IMR-90 (cell line): ENCODE data around the gene NATD1. TPM values are rescaled to one million over a fixed set of nuclear protein-coding genes. Genes with fewer than 3 reads are reported as not detected.

ENCODE experiments used
- ATAC-seq: fragments of 200-7000 bp; cut with Tn5 transposase; 2 replicates; pipeline ENCODE4 v1.9.1; 2020; ENCODE audit warnings: low read depth, mild to moderate bottlenecking, moderate library complexity
- BruUV-seq: library from RNA; stranded (reverse); fragments of 400-500 nt; replicated peaks from 2 replicates; lab custom pipeline; 2021; lab: Mats Ljungman, UMichigan
- CTCF ChIA-PET: fragments of 300-600 bp; formaldehyde crosslinking; extraction: SDS; loops from one replicate; lab custom pipeline; 2021; ENCODE audit warnings: antibody characterized with exemption; lab: Yijun Ruan, JAX
- POLR2A ChIA-PET: fragments of 300-600 bp; sonication (Branson Sonifier 250); formaldehyde crosslinking; loops from one replicate; lab custom pipeline; 2022; ENCODE audit warnings: antibody characterized with exemption; ENCODE audit not compliant: unreplicated experiment; lab: Charles Lee
- DNase-seq: peaks from one replicate; pipeline ENCODE4 v3.0.0; 2013
- H2AFZ ChIP-seq: replicated peaks from 2 replicates; pipeline ENCODE3; 2013; ENCODE audit warnings: low read length, mild to moderate bottlenecking; ENCODE audit not compliant: poor library complexity
- H2AK5ac ChIP-seq: 2 replicates; pipeline ENCODE4 v1.6.1; 2013; ENCODE audit warnings: low read depth, low read length, inconsistent platforms
- H2AK9ac ChIP-seq: replicated peaks from 2 replicates; pipeline ENCODE3; 2013; ENCODE audit warnings: mild to moderate bottlenecking, low read depth, low read length, moderate library complexity; ENCODE audit not compliant: poor library complexity
- H2BK120ac ChIP-seq: 2 replicates; pipeline ENCODE4 v1.6.1; 2013; ENCODE audit warnings: low read depth, low read length, inconsistent platforms
- H2BK15ac ChIP-seq: 3 replicates; pipeline ENCODE4 v1.6.1; 2013; ENCODE audit warnings: low read depth, low read length, inconsistent platforms
- H2BK20ac ChIP-seq: 2 replicates; pipeline ENCODE4 v1.6.1; 2013; ENCODE audit warnings: low read depth, mild to moderate bottlenecking, inconsistent platforms, low read length, moderate library complexity
- H2BK5ac ChIP-seq: 2 replicates; pipeline ENCODE4 v1.6.1; 2013; ENCODE audit warnings: mild to moderate bottlenecking, low read depth, low read length, inconsistent platforms; ENCODE audit not compliant: poor library complexity, severe bottlenecking
- H3K14ac ChIP-seq: replicated peaks from 2 replicates; pipeline ENCODE4 v1.6.1; 2013; ENCODE audit warnings: low read depth, low read length, inconsistent platforms
- H3K18ac ChIP-seq: 2 replicates; pipeline ENCODE4 v1.6.1; 2013; ENCODE audit warnings: low read depth, low read length, control low read depth
- H3K23ac ChIP-seq: 2 replicates; pipeline ENCODE4 v1.6.1; 2013; ENCODE audit warnings: low read depth, low read length, inconsistent platforms
- H3K27ac ChIP-seq: 2 replicates; pipeline ENCODE4 v1.5.1; 2013; ENCODE audit warnings: mild to moderate bottlenecking, control low read depth, low read length; ENCODE audit not compliant: insufficient read depth
- H3K27me3 ChIP-seq: 2 replicates; pipeline ENCODE4 v1.6.1; 2013; ENCODE audit warnings: low read length; ENCODE audit not compliant: control insufficient read depth, insufficient read depth
- H3K36me3 ChIP-seq: 2 replicates; pipeline ENCODE4 v1.6.1; 2013; ENCODE audit warnings: low read length, mixed read lengths; ENCODE audit not compliant: control insufficient read depth, insufficient read depth
- H3K4ac ChIP-seq: 2 replicates; pipeline ENCODE4 v1.6.1; 2013; ENCODE audit warnings: low read depth, low read length, inconsistent platforms
- H3K4me1 ChIP-seq: 2 replicates; pipeline ENCODE4 v1.6.1; 2013; ENCODE audit warnings: low read length, mixed read lengths; ENCODE audit not compliant: control insufficient read depth, insufficient read depth
- H3K4me2 ChIP-seq: 2 replicates; pipeline ENCODE4 v1.6.1; 2013; ENCODE audit warnings: low read depth, mild to moderate bottlenecking, control low read depth, low read length, moderate library complexity
- H3K4me3 ChIP-seq: 2 replicates; pipeline ENCODE4 v1.5.1; 2013; ENCODE audit warnings: low read depth, mild to moderate bottlenecking, control low read depth, low read length, moderate library complexity; ENCODE audit not compliant: insufficient read depth
- H3K56ac ChIP-seq: 2 replicates; pipeline ENCODE4 v1.6.1; 2013; ENCODE audit warnings: low read length, inconsistent platforms; ENCODE audit not compliant: insufficient read depth; ENCODE audit errors: extremely low read depth
- H3K79me1 ChIP-seq, 2 experiments: 2 replicates each; pipeline ENCODE4 v1.6.1; 2013; ENCODE audit warnings: low read length in 2 of 2, inconsistent platforms in 1 of 2, low read depth in 1 of 2
- H3K9ac ChIP-seq: 2 replicates; pipeline ENCODE4 v1.6.1; 2013; ENCODE audit warnings: low read depth, low read length, control low read depth
- H3K9me1 ChIP-seq: 2 replicates; pipeline ENCODE4 v1.6.1; 2013; ENCODE audit warnings: low read length, inconsistent platforms; ENCODE audit not compliant: insufficient read depth
- H3K9me3 ChIP-seq: 2 replicates; pipeline ENCODE4 v1.6.1; 2013; ENCODE audit warnings: low read length; ENCODE audit not compliant: control insufficient read depth, insufficient read depth
- H4K20me1 ChIP-seq: 2 replicates; pipeline ENCODE4 v1.6.1; 2013; ENCODE audit warnings: low read length, inconsistent platforms; ENCODE audit not compliant: insufficient read depth
- H4K5ac ChIP-seq: 2 replicates; pipeline ENCODE4 v1.6.1; 2013; ENCODE audit warnings: mild to moderate bottlenecking, low read depth, low read length, control low read depth
- H4K8ac ChIP-seq, 2 experiments: 2 replicates each; pipeline ENCODE4 v1.6.1; 2013; ENCODE audit warnings: low read depth in 2 of 2, low read length in 2 of 2, control low read depth in 1 of 2, inconsistent platforms in 1 of 2
- H4K91ac ChIP-seq: 2 replicates; pipeline ENCODE4 v1.6.1; 2013; ENCODE audit warnings: low read depth, low read length, inconsistent platforms; ENCODE audit not compliant: insufficient read depth
- BHLHE40 ChIP-seq: fragments of 150-350 bp; IDR thresholded peaks from 2 replicates; pipeline ENCODE4 v1.6.1; 2016; ENCODE audit warnings: mild to moderate bottlenecking, low read depth, low read length
- CEBPB ChIP-seq: IDR thresholded peaks from 2 replicates; pipeline ENCODE4 v1.6.1; 2012; ENCODE audit warnings: low read depth, low read length, improper control_type of control experiment
- CHD1 ChIP-seq: IDR thresholded peaks from 2 replicates; pipeline ENCODE4 v1.6.1; 2012; ENCODE audit warnings: low read depth, low read length, improper control_type of control experiment
- CTCF ChIP-seq: conservative IDR thresholded peaks from 2 replicates; pipeline ENCODE4 v1.5.1; 2012; ENCODE audit warnings: mild to moderate bottlenecking, low read depth, low read length, improper control_type of control experiment
- ELK1 ChIP-seq: fragments of 150-350 bp; IDR thresholded peaks from 2 replicates; pipeline ENCODE4 v1.6.1; 2016; ENCODE audit warnings: low read depth, mild to moderate bottlenecking, low read length, moderate library complexity, borderline replicate concordance
- FOS ChIP-seq: fragments of 150-350 bp; IDR thresholded peaks from 2 replicates; pipeline ENCODE4 v1.6.1; 2016; ENCODE audit warnings: low read depth, low read length
- MAFK ChIP-seq: IDR thresholded peaks from 2 replicates; pipeline ENCODE4 v1.6.1; 2012; ENCODE audit warnings: low read depth, low read length, improper control_type of control experiment
- MAZ ChIP-seq: IDR thresholded peaks from 2 replicates; pipeline ENCODE4 v1.6.1; 2012; ENCODE audit warnings: low read depth, mild to moderate bottlenecking, low read length, improper control_type of control experiment, moderate library complexity, borderline replicate concordance
- MXI1 ChIP-seq: IDR thresholded peaks from 2 replicates; pipeline ENCODE4 v1.6.1; 2012; ENCODE audit warnings: low read depth, mild to moderate bottlenecking, low read length, moderate library complexity, borderline replicate concordance
- NFE2L2 ChIP-seq: fragments of 150-350 bp; IDR thresholded peaks from 2 replicates; pipeline ENCODE4 v1.6.1; 2016; ENCODE audit warnings: low read depth, mild to moderate bottlenecking, low read length
- POLR2A ChIP-seq: IDR thresholded peaks from 2 replicates; pipeline ENCODE4 v1.6.1; 2012; ENCODE audit warnings: mild to moderate bottlenecking, low read depth, low read length
- RAD21 ChIP-seq: IDR thresholded peaks from 2 replicates; pipeline ENCODE4 v1.6.1; 2012; ENCODE audit warnings: low read length, improper control_type of control experiment
- RCOR1 ChIP-seq: IDR thresholded peaks from 2 replicates; pipeline ENCODE4 v1.6.1; 2012; ENCODE audit warnings: mild to moderate bottlenecking, low read length, improper control_type of control experiment; ENCODE audit not compliant: insufficient replicate concordance
- RFX5 ChIP-seq: IDR thresholded peaks from 2 replicates; pipeline ENCODE4 v1.8.0; 2012; ENCODE audit warnings: low read depth, mild to moderate bottlenecking, low read length, moderate library complexity
- SMC3 ChIP-seq: fragments of 150-350 bp; IDR thresholded peaks from 2 replicates; pipeline ENCODE4 v1.6.1; 2016; ENCODE audit warnings: low read depth, mild to moderate bottlenecking, antibody characterized with exemption, low read length, moderate library complexity
- USF2 ChIP-seq: fragments of 150-350 bp; IDR thresholded peaks from 2 replicates; pipeline ENCODE4 v1.6.1; 2017; ENCODE audit warnings: mild to moderate bottlenecking, antibody characterized with exemption, low read length, low read depth
- WGBS, 2 experiments: methylation state at CpG; one replicate each; pipeline versions ENCODE4 v1.1.5 to v1.1.7; 2013; ENCODE audit warnings: missing lambda C conversion rate in 2 of 2; ENCODE audit not compliant: insufficient read length in 1 of 2; ENCODE audit errors: extremely low coverage in 2 of 2; 5-methylcytosine and 5-hydroxymethylcytosine counted together
- dilution Hi-C: fragments of 300-500 bp; cut with HindIII; formaldehyde crosslinking; loops from one replicate; pipeline ENCODE4 v1.14.3; 2018; ENCODE audit warnings: low sequenced_read_pairs; ENCODE audit not compliant: unreplicated experiment
- in situ Hi-C: fragments of 300-500 bp; cut with MboI; formaldehyde crosslinking; loops from 3 replicates; pipeline ENCODE4 v1.14.3; 2019; ENCODE audit warnings: low sequenced_read_pairs, inconsistent platforms, mixed read lengths
- intact Hi-C: fragments of 100-400 bp; cut with micrococcal nuclease; formaldehyde crosslinking; loops from 2 replicates; pipeline ENCODE4 v1.10.0; 2022
- polyA plus RNA-seq, 3 experiments: library from polyadenylated mRNA; depleted of rRNA; stranded (reverse); fragments of >200 nt; gene quantifications; 2 replicates each; pipeline ENCODE4 v1.2.3, GENCODE V29; 2012; ENCODE audit warnings: low replicate concordance in 1 of 3
- total RNA-seq: library from RNA; depleted of rRNA; stranded (reverse); fragments of >200 nt; gene quantifications from 2 replicates; pipeline ENCODE4 v1.2.3, GENCODE V29; 2012

The NATD1 gene
- total and polyA plus RNA-seq, 2 of the 4 experiments (the other 2 are of a cell fraction), result 0.90 to 4.3 TPM

DNA sequence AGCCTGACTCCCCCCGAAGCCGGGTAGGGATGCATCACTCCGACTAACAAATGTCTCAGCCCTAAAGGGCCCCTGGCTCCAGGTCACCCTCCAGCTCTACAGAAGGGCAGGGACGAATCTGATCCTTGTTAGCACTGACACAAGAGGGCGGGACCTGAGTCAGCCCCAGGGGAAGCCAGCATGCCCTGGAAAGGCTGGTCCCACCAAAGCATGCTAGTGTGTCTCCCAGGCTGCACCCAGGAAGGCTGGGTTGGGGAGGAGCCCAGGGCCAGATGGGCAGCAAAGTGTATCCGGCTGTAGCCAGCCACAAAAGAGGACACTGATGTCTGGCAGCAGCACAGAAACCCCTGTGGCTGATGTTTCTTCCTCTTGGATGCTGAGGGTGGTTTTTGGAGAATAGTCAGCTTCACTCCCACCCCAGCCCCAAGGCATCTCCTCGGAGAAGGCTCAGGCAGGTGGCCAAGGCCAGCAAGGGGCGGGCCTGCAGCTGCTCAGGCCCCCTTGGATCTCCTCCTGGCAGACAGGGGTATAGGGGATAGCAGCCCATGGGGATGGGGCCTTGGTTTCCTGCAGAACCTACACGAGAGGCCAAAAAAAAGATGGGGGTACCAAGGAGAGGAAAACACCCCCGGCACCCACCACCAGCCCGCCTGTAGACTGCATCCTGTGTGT, 11.0 kb downstream of the NATD1 start:
- Histone ChIP-seq H2AK9ac (no peak overlapping the region), H3K79me1 (no peaks in the 10 kb centered on the region), H3K23ac (no peak overlapping the region), H2BK15ac (no peak overlapping the region), H3K56ac (no peak overlapping the region), H3K36me3 (peaks cover 7% of the 10 kb centered on the region; the same call in 1 of the 2 replicates), H3K27ac (no peak overlapping the region), H3K9me3 (no peaks in the 10 kb centered on the region), H3K4me1 (0 out of 2 replicates have a peak, but pooled peaks cover 1% of the 10 kb centered on the region), H2BK120ac (no peak overlapping the region), H3K27me3 (no peaks in the 10 kb centered on the region), H3K9me1 (no peaks in the 10 kb centered on the region), H4K20me1 (no peaks in the 10 kb centered on the region; the same call in 1 of the 2 replicates), H3K18ac (no peak overlapping the region), H3K9ac (no peak overlapping the region), H3K4me2 (no peak overlapping the region), H2AK5ac (no peak overlapping the region), H2BK20ac (no peak overlapping the region), H3K4me3 (no peak overlapping the region), H4K8ac (no peak overlapping the region), H3K4ac (no peak overlapping the region), H2BK5ac (no peak overlapping the region), H2AFZ (no peak overlapping the region), H3K14ac (no peak overlapping the region), H4K5ac (no peak overlapping the region), H4K91ac (no peak overlapping the region)
- CTCF ChIA-PET, result no interaction called here
- no peak for DNase-seq
- TF ChIP-seq POLR2A (no peak), RCOR1 (no peak), SMC3 (no peak), MAFK (no peak), CTCF (no peak), BHLHE40 (no peak), ELK1 (no peak), NFE2L2 (no peak), RAD21 (no peak), FOS (no peak), CHD1 (no peak), CEBPB (no peak), RFX5 (no peak), MAZ (no peak), USF2 (no peak), MXI1 (no peak)
- whole genome bisulfite sequencing, 2 experiments, result 70% methylated on average over 6 of the region's 11 CpGs; no CpG with 5 or more reads in 1 of the 2 experiments
- in situ Hi-C loops (no loop called here), dilution Hi-C loops (no loop called here), intact Hi-C loops (no loop called here)
- ATAC-seq, result peak; percentile 52
- no TSS peak for BruUV-seq
- POLR2A ChIA-PET, result interaction anchor here (0.6 kb wide), 1 partner anchor 9 kb away, joined by 7 read pairs; no protein-coding TSS in a partner anchor
